GM21717 (cell line): Measurements from ENCODE around the gene ARHGEF37.

Experiments
- ATAC-seq: cut with Tn5 transposase; IDR thresholded peaks from one replicate; pipeline ENCODE4 v1.9.1; 2021; ENCODE audit warnings: mild to moderate bottlenecking, moderate library complexity; ENCODE audit not compliant: unreplicated experiment

ARHGEF37 gene

DNA sequence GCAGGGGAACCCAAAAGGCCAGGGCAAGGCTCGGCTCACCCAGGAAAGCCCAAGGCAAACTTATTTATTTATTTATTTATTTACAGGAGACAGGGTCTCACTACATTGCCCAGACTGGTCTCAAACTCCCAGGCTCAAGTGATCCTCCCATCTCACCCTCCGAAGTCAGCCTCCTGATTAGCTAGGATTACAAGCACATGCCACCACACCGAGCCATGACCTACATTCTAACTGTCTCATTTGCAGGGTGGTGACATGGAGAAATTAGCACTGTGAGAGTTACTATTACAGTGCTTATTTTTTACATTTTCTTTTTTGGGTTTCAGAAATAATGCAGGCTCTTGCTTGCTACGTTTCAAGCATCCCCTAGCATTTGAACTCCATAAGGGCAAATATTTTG, 18.1 kb downstream of the ARHGEF37 start:
- no peak for ATAC-seq

DNA sequence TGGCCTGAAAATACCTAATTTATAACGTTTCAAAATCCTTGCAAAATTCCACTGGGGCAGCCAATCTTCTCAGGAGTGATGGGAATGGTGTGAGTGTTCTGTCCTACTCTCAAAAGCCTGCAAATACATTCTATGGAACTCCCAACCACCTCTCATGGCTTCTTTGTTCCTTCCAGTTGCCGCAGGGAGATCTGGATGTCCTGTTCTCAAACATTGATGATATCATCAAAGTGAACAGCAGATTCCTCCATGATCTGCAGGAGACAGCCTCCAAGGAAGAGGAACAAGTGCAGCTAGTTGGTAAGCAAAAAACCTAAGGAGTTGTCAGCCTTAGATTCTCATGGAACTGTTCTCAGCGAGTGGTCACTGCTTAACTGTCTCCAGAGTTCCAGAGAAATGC, 19.6 kb downstream of the ARHGEF37 start:
- ATAC-seq: no peak

DNA sequence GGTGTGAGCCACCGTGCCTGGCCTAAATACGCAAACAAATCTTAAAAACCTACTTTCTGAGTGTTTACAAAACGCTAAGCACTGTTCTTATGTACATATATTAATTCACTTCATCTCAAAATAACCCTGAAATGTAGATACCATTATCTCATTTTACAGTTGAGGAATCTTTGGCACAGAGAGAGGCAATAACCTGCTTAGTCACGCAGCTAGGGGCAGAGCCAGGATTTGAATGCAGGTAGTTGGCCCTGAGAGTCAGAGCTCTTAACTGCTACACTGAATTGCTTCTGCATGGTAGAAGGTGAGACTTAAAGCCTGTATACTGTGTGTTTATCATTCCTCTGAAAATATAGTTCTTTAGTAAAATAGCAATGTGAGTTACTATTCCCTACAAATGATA, 21.9 kb downstream of the ARHGEF37 start:
- ATAC-seq: no peak

DNA sequence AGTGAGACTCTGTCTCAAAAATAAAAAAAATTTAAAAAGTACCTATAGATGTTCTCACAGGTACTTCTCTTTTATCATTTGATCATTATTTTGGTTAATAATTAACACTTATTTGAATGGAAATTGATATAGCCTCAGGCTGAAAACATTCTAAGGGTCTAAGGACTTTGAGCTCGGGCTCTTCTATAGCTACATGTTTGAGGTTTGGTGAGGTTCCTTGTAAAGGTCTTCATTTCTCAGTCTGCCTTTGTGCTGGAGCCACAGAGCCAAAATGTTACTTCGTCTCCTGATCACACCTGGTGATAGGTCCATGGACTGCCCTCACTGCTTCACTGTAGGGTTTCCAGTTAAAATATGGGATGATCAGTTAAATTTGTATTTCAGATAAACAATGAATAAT, 22.6 kb downstream of the ARHGEF37 start:
- ATAC-seq: no peak

DNA sequence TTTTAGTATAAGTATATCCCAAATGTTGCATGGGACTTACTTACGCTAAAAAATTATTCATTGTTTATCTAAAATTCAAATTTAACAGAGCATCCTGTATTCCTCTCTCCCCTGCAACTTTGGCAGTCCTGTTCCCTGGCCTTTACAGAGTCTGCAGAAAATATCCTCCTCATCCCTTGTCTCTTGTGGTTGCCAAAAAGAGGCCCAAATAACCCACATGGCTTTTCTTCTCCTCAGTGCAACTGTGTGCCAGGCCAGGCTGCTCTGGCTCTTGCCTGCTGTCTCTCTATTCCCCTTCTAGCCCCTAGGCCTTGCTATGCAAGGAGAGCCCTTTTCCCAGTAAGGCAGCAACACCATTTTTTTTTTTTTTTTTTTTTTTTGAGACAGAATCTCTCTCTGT, 23.0 kb downstream of the ARHGEF37 start:
- no peak for ATAC-seq

DNA sequence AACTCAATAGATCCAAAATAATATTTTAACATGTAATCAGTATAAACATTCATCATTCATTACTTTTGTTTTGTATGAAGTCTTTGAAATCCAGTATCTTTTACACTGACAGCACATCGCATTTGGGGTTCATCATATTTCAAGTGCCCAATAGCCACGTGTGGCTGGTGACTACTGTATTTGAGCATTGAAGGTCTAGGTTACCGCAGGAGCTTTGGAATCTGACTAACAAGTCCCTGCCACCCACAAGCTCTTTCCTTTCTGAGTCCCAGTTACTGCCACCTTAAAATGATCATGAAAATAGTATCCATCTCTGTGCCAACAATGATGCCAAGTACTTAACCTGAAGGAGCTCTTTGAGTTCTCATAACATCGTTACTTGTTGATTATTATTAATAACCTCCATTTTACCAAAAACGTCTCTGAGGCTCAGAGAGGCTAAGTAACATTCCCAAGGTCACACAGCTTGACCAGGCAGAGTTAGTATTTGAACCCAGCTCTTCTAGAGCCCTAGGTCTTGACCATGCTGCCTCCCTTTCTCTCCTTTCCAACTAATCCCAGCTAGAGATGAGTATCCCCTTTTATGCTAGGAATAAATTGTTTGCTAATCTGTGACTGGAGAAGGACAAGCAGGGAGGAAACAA, 24.2 kb downstream of the ARHGEF37 start:
- ATAC-seq: no peak

DNA sequence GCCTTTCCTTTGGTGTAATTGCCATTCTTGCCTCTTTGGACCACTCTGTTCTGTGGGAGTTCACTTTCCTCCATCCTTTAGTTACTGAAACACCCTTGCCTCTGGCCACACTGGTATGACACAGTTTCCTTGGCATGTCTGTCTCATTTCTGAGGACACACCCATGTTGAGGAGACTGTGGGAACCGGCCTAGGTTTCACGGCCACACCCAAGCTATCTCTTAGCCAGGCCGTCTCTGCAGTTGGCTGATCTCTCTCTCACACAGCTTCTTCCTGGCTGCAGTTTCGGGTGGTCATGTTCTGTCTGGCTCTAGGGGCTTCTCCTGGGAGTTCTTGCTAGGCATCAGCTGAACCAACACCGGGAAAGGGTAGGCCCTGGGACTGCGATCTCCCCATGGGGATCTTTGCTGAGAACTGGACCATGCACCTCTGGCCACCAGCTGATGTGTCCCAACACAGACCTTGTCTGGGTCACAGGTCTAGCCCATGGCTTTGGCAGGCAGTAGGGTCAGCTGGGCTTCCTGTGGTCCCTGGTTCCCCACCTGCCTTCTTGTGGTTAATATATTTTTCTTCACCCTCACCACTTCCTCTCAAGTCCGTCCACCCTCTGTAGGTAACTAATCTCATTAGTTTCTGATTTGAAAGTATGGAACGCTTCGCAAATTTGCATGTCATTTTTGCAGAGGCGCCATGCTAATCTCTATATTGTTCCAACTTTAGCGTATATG, 24.9 kb downstream of the ARHGEF37 start:
- peak; percentile 95 for ATAC-seq

DNA sequence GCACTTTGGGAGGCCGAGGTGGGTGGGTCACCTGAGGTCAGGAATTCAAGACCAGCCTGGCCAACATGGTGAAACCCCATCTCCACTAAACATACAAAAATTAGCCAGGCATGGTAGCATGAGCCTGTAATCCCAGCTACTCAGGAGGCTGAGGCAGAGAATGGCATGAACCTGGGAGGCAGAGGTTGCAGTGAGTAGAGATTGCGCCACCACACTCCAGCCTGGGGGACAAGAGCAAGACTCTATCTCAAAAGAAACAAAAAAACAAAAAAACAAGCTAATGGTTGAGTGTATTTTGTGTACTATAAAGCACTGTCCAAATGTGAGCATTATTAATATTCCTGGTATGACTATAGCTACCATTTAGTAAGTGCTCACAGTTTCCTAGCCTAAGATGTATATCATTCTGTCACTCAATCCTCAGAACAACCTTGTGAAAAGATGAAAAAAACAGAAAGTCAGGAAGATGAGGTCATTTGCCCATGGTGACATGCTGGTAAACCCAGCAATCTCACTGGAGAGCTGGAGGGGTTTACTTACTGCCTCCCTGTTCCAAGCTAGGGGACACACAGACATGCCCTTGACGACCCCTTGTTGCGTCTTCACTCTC, 27.7 kb downstream of the ARHGEF37 start:
- ATAC-seq: no peak

DNA sequence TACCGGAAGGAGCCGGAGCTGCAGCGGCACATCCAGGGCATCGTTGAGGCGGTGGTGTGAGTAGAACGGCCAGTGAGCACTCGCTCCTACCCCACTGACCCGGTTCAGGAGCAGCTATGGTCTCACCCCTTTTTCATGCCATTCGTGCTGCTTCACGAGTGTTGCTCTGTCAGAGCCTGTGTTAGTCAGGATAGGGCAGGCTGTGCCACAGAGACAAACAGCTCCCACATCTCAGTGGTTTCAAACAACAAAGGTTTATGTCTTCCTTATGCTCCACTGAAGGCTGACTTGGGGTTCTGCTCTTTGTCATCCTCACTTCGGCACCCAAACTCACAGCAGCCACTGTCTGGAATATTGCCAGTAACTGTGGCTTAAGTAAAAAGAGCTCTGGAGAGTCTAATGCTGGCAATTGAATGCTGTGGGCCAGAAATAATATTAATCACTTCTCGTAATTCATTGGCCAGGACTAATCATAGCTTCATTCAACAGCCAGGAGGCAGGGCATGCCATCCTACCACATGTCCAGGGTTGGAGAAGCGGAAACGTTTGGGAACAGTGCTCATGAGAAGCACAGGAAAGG, 28.4 kb downstream of the ARHGEF37 start:
- no peak for ATAC-seq

DNA sequence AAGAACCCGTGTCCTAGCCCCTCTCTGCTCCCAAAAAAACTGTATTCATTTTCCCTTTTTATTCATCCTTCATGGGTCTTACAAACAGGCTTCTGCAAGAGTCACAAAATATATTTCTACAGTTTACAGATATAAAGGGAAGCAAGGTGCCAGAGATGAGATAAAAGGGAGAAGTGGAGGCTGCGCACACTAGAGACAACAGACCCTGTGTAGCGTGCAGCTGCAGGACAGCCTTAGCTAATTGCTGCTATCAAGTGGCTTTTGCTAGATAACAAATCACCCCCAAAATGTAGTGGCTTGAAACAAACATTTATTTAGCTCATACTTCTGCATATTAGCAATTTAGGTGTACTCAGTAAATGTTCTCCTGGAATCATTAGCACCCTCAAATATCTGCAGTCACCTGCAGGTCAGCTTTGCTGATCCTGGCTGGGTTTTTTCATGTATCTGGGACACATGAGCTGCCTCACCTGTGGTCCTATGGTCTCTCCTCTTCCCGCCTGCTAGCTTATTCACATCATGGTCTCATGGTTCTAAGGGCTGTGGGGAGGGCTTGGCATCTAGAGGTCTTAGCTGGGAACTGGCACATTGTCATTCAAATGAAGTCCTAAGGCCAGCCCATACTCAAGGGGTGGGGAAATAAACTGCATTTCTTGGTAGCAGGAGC, 29.4 kb downstream of the ARHGEF37 start:
- ATAC-seq: no peak

DNA sequence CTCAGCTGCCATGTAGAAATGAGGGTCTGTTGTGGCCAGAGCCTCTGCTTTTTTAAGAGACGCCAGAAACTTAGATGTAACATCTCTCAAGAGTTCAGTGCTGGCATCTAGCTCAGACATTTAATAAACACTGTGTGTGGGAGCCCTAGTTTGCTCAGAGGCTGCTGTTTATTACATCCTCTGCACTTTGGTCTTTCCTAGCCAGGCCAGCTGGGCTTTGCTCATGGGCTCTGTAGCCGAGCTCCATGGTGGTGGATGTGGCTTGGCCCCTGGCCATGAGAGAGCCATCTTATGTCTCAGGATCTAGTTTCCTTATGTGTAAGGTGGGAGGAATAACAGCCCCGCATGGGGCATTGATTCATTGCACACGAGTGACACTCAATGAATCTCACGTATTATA, 30.0 kb downstream of the ARHGEF37 start:
- no peak for ATAC-seq

DNA sequence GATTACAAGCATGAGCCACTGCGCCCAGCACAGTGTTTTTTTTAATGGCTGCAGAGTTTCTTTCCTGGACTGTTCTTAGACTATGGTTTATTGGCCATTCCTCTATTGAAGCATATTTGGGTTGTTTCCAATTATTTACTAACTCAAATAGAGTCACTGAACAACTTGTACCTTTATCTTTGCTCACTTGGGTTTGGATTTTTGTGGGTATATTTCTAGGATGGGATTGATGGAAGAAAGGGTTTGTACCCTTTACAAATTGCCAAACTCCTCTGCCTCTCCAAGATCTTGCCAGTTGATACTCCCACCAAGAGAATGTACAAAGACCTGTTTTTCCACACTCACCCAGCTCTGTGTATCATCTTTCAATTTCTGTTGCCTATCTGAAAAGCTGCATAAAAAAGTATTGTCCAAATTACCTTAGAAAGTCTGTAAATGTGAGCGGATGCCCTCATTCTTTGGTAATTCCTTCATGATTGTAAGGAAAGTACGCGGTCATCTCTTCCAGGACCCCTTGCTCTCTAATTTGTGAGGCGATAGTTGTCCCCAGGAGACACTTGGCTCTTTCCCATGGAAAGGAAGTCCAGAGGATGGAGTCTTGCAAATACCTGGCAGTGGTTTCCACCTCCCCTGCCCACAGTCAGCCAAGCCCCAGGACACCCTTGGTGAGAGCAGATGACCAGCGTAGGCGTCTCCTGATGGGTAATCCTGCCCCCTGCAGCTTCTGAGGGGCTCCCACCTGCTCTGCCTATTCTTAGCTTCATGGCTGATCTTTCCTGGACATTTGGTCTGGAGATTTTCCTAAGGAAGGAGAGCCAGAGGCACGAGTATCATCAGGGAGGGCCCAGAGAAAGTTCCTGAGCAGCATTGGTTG, 33.0 kb downstream of the ARHGEF37 start:
- no peak for ATAC-seq

DNA sequence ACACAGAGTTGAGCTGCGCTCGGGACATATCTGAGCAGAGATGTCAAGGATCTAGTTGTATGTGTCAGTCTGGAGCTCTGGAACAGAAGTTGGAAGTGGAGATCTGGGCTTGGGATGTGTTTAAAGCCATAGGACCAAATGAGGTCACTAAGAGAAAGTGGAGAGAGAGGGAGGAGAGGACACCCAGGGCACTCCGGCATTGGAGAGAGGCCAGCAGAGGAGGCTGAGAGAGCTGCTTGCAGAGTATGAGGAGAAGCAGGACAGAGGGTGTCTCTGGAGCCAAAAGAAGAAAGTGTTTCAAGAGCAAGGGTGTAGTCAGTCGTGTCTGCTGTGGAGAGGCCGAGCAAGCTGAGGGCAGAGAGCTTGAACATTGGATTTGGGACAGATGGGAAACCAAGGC, 34.7 kb downstream of the ARHGEF37 start:
- no peak for ATAC-seq

DNA sequence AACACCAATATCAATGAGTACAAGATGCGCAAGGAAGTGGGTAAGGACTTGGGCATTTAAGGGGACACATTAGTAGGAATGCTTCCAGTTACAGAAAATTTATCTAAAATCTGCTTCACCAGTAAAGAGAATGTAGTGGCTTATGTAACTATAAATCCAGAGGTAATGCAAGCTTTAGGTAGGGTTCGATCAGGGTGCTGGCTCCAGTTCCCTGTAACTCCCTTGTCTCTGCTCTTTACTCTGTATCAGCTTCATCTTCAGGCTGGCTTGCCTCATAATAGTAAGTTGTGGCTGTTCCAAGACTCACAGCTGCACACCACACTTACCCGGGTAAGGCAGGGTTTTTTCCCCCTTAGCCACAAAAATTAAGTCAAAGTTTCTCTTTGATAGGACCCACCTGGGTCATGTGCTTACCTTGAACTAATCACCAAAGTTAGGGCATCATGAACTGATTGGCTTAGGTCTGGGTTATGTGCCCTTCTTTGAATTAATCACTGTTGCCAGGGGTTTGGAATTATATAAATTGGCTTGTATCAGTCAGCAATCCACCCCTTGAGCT, 35.5 kb downstream of the ARHGEF37 start:
- peak; percentile 68 for ATAC-seq

DNA sequence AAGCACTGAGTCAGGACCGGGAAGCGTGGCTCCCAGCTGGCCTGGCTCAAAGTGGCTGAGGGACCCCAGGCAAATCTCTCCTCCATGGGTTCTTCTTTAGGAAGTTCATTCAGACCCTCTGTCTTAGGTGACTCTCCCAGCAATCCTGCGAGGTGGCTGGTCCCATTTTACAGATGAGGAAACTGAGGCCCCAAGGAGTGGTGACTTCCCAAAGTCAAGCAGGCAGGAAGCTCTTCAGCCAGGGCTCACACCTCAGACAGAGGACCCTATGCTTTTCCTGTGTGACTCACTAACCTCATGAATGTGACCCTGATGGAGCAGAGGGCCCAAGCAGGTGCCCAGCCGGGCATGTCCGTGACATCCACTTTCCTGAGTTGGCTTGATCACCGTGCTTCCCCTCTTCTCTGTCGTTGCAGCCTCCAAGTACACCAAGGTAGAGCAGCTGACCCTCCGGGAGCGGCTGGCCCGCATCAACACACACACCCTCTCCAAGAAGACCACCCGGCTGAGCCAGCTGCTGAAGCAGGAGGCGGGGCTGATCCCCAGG, 36.5 kb downstream of the ARHGEF37 start:
- ATAC-seq: no peak

DNA sequence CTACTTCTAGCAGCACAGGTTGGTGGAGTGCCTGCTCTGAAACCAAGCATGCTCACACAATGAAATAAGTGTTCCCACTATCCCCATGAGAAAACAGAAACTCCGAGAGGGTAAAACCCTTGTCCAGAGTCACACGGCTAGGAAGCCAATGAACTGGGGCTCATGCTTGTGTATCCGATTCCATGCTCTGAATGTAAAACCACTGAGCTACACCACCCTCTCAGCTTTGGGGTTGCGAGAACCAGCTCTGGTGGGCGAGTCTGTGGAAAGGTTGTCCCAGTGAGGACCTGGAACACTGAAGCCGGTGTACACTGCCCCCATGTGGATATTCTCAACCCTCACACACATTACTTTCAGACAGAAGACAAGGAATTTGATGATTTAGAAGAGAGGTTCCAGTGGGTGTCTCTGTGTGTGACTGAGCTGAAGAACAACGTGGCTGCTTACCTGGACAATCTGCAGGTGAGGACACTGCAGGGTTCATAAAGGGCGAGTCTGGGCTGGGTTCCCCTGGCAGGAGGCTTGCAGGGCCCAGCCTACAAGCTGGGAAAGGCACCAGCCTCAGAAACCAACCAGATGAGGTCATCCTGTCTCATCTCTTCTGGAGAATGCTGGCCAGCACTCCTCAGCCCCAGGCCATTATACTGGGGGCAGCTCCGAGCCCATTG, 37.4 kb downstream of the ARHGEF37 start:
- peak; percentile 57 for ATAC-seq

DNA sequence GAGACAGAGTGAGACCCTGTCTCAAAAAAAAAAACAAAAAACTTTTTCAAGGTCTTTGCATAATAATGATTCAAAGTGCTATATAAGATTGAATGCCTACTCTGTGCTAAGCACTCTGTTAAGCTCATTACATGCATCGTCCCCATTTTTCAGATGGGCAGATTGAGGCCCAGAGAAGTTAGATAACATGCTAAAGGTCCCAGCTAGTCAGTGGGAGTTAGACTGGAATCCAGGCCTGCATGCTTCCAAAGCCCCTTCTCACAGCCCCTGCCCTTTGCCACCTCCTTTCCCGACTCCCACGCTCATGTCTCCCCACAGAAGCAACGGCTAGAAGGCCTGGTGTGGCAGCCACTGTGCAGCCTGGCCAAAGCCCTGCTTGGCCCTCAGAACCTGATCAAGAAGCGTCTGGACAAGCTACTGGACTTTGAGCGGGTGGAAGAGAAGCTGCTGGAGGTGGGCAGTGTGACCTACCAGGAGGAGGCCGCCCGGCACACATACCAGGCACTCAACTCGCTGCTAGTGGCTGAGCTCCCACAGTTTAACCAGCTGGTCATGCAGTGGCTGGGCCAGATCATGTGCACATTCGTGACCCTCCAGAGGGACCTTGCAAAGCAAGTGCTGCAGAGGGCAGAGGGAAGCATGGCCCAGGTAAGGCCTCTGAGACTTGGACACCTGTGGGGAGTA, 40.3 kb downstream of the ARHGEF37 start:
- no peak for ATAC-seq

DNA sequence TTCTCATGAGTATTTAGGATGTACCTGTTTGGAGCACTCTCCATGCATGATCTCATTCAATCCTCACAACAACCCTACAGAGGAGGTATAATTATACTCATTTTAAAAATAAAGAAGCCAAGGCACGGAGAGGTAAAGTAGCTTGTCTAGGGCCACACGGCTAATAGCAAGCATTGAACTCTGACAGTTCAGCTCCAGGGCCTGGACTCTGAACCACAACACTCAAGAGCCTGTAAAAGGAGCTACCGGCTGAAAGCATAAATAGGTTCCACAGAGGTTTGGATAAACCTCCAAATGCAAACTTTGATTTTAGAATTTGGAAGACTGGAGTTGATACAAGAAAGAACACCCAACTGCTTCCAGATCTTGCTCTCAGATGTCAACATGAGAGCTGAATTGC, 41.2 kb downstream of the ARHGEF37 start:
- ATAC-seq: no peak

DNA sequence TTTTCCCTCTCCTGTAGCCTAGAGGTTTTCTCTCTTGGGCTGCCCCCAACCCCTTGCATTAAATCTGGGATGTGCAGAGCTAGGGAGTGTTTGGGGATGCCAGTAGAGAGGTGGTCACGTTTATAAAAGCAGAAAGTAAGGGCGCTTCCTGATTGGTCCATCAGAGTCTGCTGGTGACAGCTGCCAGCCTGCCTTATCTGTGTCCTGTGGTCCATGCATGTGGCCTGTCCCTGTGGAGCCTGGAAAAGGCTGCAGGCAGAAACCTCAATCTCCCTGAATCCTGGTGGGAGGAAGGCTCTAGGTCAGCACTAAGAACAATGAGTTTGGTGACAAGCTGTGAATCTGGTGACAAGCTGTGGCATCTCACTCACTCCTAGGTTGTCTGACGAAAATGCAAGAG, 42.2 kb downstream of the ARHGEF37 start:
- no peak for ATAC-seq
